ENCODE measurements around the gene TCF4. TPM values are rescaled to one million over a fixed set of nuclear protein-coding genes. Genes with fewer than 3 reads are reported as not detected.
A peak's percentile ranks its signal among the peaks of the same experiment; 100 is the strongest.

The TCF4 gene
- total RNA-seq, 2 donors from 2014 or later: 57.7 to 66.3 TPM

GRCh38 chr18:55229682-55230081 is 358.3 kb downstream of the TCF4 start:
- Histone ChIP-seq H3K36me3 (peaks cover 61% of the 10 kb centered on the region), H3K4me1 (peaks cover 0 to 15% of the 10 kb centered on the region in 2 donors), H3K27ac (no peak overlapping the region), H3K4me3 (no peak overlapping the region), H3K9me3 (no peaks in the 10 kb centered on the region), H3K27me3 (no peaks in the 10 kb centered on the region)
- no peak for DNase-seq (ENCODE audit: low spot score)
- TF ChIP-seq, protein P1, sequence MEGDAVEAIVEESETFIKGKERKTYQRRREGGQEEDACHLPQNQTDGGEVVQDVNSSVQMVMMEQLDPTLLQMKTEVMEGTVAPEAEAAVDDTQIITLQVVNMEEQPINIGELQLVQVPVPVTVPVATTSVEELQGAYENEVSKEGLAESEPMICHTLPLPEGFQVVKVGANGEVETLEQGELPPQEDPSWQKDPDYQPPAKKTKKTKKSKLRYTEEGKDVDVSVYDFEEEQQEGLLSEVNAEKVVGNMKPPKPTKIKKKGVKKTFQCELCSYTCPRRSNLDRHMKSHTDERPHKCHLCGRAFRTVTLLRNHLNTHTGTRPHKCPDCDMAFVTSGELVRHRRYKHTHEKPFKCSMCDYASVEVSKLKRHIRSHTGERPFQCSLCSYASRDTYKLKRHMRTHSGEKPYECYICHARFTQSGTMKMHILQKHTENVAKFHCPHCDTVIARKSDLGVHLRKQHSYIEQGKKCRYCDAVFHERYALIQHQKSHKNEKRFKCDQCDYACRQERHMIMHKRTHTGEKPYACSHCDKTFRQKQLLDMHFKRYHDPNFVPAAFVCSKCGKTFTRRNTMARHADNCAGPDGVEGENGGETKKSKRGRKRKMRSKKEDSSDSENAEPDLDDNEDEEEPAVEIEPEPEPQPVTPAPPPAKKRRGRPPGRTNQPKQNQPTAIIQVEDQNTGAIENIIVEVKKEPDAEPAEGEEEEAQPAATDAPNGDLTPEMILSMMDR (IDR thresholded peaks at IDR 0.05): no peak

GRCh38 chr18:55228707-55229106 is 359.3 kb downstream of the TCF4 start:
- no peak overlapping the region for H3K4me3 ChIP-seq
- peaks cover 61% of the 10 kb centered on the region for H3K36me3 ChIP-seq
- peak overlapping the region in 1 of 2 donors; percentile 32 for H3K27ac ChIP-seq
- no peaks in the 10 kb centered on the region for H3K27me3 ChIP-seq
- H3K9me3 ChIP-seq: no peaks in the 10 kb centered on the region
- DNase-seq (ENCODE audit: low spot score): no peak
- peaks cover 0 to 7% of the 10 kb centered on the region in 2 donors for H3K4me1 ChIP-seq
- TF ChIP-seq, protein P1 (IDR thresholded peaks at IDR 0.05): no peak

- TF ChIP-seq, protein P1 (IDR thresholded peaks at IDR 0.05): no peak
- Histone ChIP-seq H3K27ac (peak overlapping the region in 1 of 2 donors; percentile 32), H3K9me3 (no peaks in the 10 kb centered on the region), H3K4me3 (no peak overlapping the region), H3K4me1 (peaks cover 0 to 7% of the 10 kb centered on the region in 2 donors), H3K27me3 (no peaks in the 10 kb centered on the region), H3K36me3 (peaks cover 61% of the 10 kb centered on the region)
- DNase-seq (ENCODE audit: low spot score): no peak
Observed at GRCh38 chr18:55228191-55228590, 359.8 kb downstream of the TCF4 start.

DNA sequence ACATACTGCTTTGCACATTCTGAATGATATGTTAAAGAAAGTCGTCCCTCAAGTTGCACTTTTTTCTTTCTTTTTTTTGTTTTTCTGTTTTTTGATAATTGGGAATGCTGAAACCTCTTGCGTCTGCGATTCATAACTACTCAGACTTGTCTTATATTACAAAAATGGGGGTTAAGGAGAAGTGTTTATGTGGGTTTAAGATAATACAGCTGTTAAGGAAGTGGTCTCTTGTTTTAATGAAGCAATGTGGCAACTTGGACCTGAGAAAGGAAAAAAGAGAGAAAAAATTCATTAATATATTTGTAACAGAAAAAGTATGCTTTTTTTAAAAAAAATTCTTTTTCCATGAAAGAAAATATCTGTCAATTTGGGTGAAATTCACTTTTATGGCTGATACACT is 360.2 kb downstream of the TCF4 start:
- Histone ChIP-seq H3K27ac (peak overlapping the region in 1 of 2 donors; percentile 32), H3K27me3 (no peaks in the 10 kb centered on the region), H3K9me3 (no peaks in the 10 kb centered on the region), H3K4me1 (peaks cover 0 to 7% of the 10 kb centered on the region in 2 donors), H3K36me3 (peaks cover 59% of the 10 kb centered on the region), H3K4me3 (no peak overlapping the region)
- no peak for DNase-seq (ENCODE audit: low spot score)
- TF ChIP-seq, protein P1 (IDR thresholded peaks at IDR 0.05): no peak

DNA sequence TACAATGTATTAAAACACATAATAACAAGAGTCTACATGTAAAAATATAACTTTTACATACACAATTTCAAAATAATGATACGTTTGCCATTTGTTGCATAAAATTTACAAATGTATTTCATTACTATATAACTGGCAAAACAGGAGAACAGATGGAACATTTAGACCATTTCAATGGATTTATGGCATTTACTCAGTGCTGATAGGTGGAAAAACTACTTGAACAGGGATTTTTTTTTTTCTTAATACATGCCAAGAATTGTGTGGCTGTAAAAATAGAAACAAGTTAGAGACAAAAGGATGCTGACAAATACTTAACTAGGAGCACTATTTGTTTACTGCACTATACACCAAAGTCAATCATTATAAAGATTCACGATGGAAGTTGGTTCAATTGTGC is 361.9 kb downstream of the TCF4 start:
- TF ChIP-seq, protein P1 (IDR thresholded peaks at IDR 0.05): no peak
- H3K27ac ChIP-seq: no peak overlapping the region

DNA sequence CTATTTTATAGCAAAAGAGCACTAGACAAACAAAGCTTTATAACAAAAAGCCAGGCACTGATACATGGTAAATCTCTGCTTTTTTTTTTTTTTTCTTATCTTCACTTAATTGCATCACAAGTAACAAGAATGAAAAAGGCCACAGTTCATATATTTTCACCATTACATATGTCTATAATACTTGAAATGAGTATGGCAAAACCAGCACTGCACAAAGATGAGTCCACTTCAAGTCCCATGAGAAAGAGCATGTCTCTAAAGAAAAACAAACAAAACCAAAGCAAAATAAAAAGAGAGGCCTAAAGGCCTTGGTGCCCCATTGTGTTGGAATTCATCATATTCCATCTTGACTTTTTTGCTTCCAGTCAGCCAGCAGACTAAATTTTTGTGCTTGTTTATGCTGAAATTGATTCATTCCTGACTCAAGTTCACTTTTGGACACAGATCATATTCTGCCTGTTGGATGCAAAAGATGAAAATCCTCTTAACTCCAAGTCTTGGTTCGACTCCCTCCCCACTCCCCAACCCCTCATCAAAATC is 363.8 kb downstream of the TCF4 start:
- H3K4me1 ChIP-seq: peaks cover 0 to 11% of the 10 kb centered on the region in 2 donors

More for the DNA sequence above, 361.9 kb downstream of the TCF4 start:
- no peaks in the 10 kb centered on the region for H3K27me3 ChIP-seq
- peaks cover 42% of the 10 kb centered on the region for H3K36me3 ChIP-seq
- no peak for DNase-seq (ENCODE audit: low spot score)
- no peaks in the 10 kb centered on the region for H3K9me3 ChIP-seq
- no peak overlapping the region for H3K4me3 ChIP-seq
- H3K4me1 ChIP-seq: peaks cover 0 to 7% of the 10 kb centered on the region in 2 donors

More for the DNA sequence above, 363.8 kb downstream of the TCF4 start:
- TF ChIP-seq, protein P1 (IDR thresholded peaks at IDR 0.05): no peak
- H3K27me3 ChIP-seq: no peaks in the 10 kb centered on the region
- DNase-seq (ENCODE audit: low spot score): no peak
- H3K27ac ChIP-seq: no peak overlapping the region
- H3K4me3 ChIP-seq: no peak overlapping the region
- no peaks in the 10 kb centered on the region for H3K9me3 ChIP-seq
- H3K36me3 ChIP-seq: peaks cover 25% of the 10 kb centered on the region

Data from right atrium auricular region (tissue), 2 donors.